ENCODE measurements around the gene F12.
A peak's percentile ranks its signal among the peaks of the same experiment; 100 is the strongest.

F12 gene

GRCh38 chr5:177430140-177430951 is 21.0 kb upstream of the F12 start:
- H3K27ac ChIP-seq, result no peak overlapping the region
- H3K27me3 ChIP-seq (ENCODE audit: insufficient read depth, low read depth, severe bottlenecking), result no peaks in the 10 kb centered on the region
- peaks cover 3% of the 10 kb centered on the region; the same call in 1 of the 2 replicates for H3K36me3 ChIP-seq
- TF ChIP-seq, protein P1, sequence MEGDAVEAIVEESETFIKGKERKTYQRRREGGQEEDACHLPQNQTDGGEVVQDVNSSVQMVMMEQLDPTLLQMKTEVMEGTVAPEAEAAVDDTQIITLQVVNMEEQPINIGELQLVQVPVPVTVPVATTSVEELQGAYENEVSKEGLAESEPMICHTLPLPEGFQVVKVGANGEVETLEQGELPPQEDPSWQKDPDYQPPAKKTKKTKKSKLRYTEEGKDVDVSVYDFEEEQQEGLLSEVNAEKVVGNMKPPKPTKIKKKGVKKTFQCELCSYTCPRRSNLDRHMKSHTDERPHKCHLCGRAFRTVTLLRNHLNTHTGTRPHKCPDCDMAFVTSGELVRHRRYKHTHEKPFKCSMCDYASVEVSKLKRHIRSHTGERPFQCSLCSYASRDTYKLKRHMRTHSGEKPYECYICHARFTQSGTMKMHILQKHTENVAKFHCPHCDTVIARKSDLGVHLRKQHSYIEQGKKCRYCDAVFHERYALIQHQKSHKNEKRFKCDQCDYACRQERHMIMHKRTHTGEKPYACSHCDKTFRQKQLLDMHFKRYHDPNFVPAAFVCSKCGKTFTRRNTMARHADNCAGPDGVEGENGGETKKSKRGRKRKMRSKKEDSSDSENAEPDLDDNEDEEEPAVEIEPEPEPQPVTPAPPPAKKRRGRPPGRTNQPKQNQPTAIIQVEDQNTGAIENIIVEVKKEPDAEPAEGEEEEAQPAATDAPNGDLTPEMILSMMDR (IDR thresholded peaks at IDR 0.05; ENCODE audit: low read depth, low read length), result no peak
- no peaks in the 10 kb centered on the region for H3K9me3 ChIP-seq (ENCODE audit: severe bottlenecking)
- H3K4me3 ChIP-seq (ENCODE audit: low read depth, low read length), result no peak overlapping the region
- DNase-seq, result no peak

GRCh38 chr5:177429248-177430040 is 20.1 kb upstream of the F12 start:
- no peak for DNase-seq
- Histone ChIP-seq H3K4me3 (ENCODE audit: low read depth, low read length) (no peak overlapping the region), H3K27me3 (ENCODE audit: insufficient read depth, low read depth, severe bottlenecking) (no peaks in the 10 kb centered on the region), H3K9me3 (ENCODE audit: severe bottlenecking) (no peaks in the 10 kb centered on the region), H3K27ac (no peak overlapping the region), H3K36me3 (peaks cover 3% of the 10 kb centered on the region; the same call in 1 of the 2 replicates)
- TF ChIP-seq, protein P1 (IDR thresholded peaks at IDR 0.05; ENCODE audit: low read depth, low read length), result no peak

GRCh38 chr5:177428574-177429217 is 19.3 kb upstream of the F12 start:
- Histone ChIP-seq H3K9me3 (ENCODE audit: severe bottlenecking) (no peaks in the 10 kb centered on the region), H3K4me3 (ENCODE audit: low read depth, low read length) (no peak overlapping the region), H3K27me3 (ENCODE audit: insufficient read depth, low read depth, severe bottlenecking) (no peaks in the 10 kb centered on the region), H3K36me3 (no peaks in the 10 kb centered on the region), H3K27ac (no peak overlapping the region)
- TF ChIP-seq, protein P1 (IDR thresholded peaks at IDR 0.05; ENCODE audit: low read depth, low read length), result no peak
- DNase-seq, result no peak

GRCh38 chr5:177427919-177428573 is 18.7 kb upstream of the F12 start:
- Histone ChIP-seq H3K27ac (no peak overlapping the region), H3K9me3 (ENCODE audit: severe bottlenecking) (no peaks in the 10 kb centered on the region), H3K4me3 (ENCODE audit: low read depth, low read length) (no peak overlapping the region), H3K27me3 (ENCODE audit: insufficient read depth, low read depth, severe bottlenecking) (no peaks in the 10 kb centered on the region), H3K36me3 (no peaks in the 10 kb centered on the region)
- TF ChIP-seq, protein P1 (IDR thresholded peaks at IDR 0.05; ENCODE audit: low read depth, low read length), result no peak
- DNase-seq, result no peak

GRCh38 chr5:177427211-177427822 is 18.0 kb upstream of the F12 start:
- TF ChIP-seq, protein P1 (IDR thresholded peaks at IDR 0.05; ENCODE audit: low read depth, low read length), result no peak
- Histone ChIP-seq H3K27me3 (ENCODE audit: insufficient read depth, low read depth, severe bottlenecking) (no peaks in the 10 kb centered on the region), H3K9me3 (ENCODE audit: severe bottlenecking) (no peaks in the 10 kb centered on the region), H3K36me3 (no peaks in the 10 kb centered on the region), H3K27ac (peak overlapping the region; percentile 75), H3K4me3 (ENCODE audit: low read depth, low read length) (peak overlapping the region; percentile 76)
- DNase-seq, result no peak
